Measurements from ENCODE around the gene B4GALNT1.
"Not testable (repeated sequence)": the region's sequence is repeated elsewhere in the genome, so short reads cannot be mapped to it uniquely, and the experiment has no call there.

B4GALNT1 gene

GRCh38 chr12:57606821-57607220, 26.2 kb downstream of the B4GALNT1 start:
- DNase-seq: no peak

GRCh38 chr12:57606399-57606798, 26.6 kb downstream of the B4GALNT1 start:
- no peak for DNase-seq

- no peak for DNase-seq
Measured at GRCh38 chr12:57605811-57606311, 27.1 kb downstream of the B4GALNT1 start.

- DNase-seq: no peak
Measured at GRCh38 chr12:57604992-57605810, 27.8 kb downstream of the B4GALNT1 start.

GRCh38 chr12:57604454-57604991, 28.5 kb downstream of the B4GALNT1 start, which contains the start of gene DTX3:
Gene DTX3 (plus strand): TSS chr12:57604824. CDS start chr12:57606518, 1,694 bp downstream.
- DNase-seq: peak; percentile 24 to 31

GRCh38 chr12:57603815-57604453, 29.1 kb downstream of the B4GALNT1 start:
- no peak for DNase-seq

- DNase-seq: no peak
Measured at GRCh38 chr12:57603324-57603723, 29.7 kb downstream of the B4GALNT1 start.

GRCh38 chr12:57602544-57602943, 30.5 kb downstream of the B4GALNT1 start:
- no peak for DNase-seq

- no peak for DNase-seq
Measured at GRCh38 chr12:57600395-57600794, 32.6 kb downstream of the B4GALNT1 start.

- DNase-seq: no peak
Measured at GRCh38 chr12:57593187-57593586, 39.8 kb downstream of the B4GALNT1 start.

GRCh38 chr12:57592551-57593165, 40.3 kb downstream of the B4GALNT1 start:
- no peak for DNase-seq

GRCh38 chr12:57591782-57592325, 41.1 kb downstream of the B4GALNT1 start:
- no peak for DNase-seq

GRCh38 chr12:57590864-57591781, 41.9 kb downstream of the B4GALNT1 start, which contains the start of gene PIP4K2C:
Gene PIP4K2C (plus strand): TSS chr12:57591192. CDS start chr12:57591290, 98 bp downstream.
- peak; percentile 71 to 76 for DNase-seq

GRCh38 chr12:57590479-57590863, 42.5 kb downstream of the B4GALNT1 start:
- DNase-seq: no peak

- DNase-seq: not testable (repeated sequence)
Measured at GRCh38 chr12:57588951-57589610, 43.9 kb downstream of the B4GALNT1 start.

- no peak for DNase-seq
Measured at GRCh38 chr12:57586832-57587429, 46.1 kb downstream of the B4GALNT1 start.

- DNase-seq: no peak
Measured at GRCh38 chr12:57586128-57586527, 46.9 kb downstream of the B4GALNT1 start.

GRCh38 chr12:57585156-57585555, 47.8 kb downstream of the B4GALNT1 start:
- no peak for DNase-seq

GRCh38 chr12:57584690-57585089, 48.3 kb downstream of the B4GALNT1 start:
- DNase-seq: no peak

- DNase-seq: no peak
Measured at GRCh38 chr12:57584050-57584449, 49.0 kb downstream of the B4GALNT1 start.

Data from stimulated activated CD4-positive, alpha-beta T cell treated with anti-CD3 and anti-CD28 coated beads, Interleukin-2, amount 100 ng/mL, for 48 hours (primary cell).